CD4-positive, alpha-beta T cell treated with Interleukin-17A for 4 hours (primary cell): Measurements from ENCODE around the gene AARS1.
"Not testable (repeated sequence)": the region's sequence is repeated elsewhere in the genome, so short reads cannot be mapped to it uniquely, and the experiment has no call there.

Source experiments
- DNase-seq: peaks from one replicate; pipeline ENCODE4 v3.0.0-alpha.2; 2020; ENCODE audit warnings: mixed read lengths

Gene AARS1

GRCh38 chr16:70223216-70223615, 66.1 kb downstream of the AARS1 start:
- DNase-seq = not testable (repeated sequence)

DNA sequence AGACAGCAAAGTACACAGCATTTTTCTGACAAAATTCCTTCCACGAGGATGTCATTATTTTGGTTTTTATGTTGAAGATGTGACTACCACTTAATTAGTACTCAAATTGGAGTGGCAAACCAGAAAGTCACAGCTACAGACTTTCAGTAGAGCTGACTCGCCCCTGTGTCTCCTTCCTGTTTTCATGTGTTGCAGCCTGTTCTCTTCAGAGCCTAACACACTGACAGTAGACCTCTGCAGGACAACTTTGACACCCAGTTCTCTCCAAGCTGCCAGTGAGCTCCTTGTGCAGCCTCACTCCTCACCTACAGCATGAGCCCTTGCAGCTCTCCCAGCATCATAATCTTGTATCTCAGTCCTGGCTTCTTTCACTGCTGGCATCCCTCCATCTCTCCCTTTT, 66.7 kb downstream of the AARS1 start:
- not testable (repeated sequence) for DNase-seq

DNA sequence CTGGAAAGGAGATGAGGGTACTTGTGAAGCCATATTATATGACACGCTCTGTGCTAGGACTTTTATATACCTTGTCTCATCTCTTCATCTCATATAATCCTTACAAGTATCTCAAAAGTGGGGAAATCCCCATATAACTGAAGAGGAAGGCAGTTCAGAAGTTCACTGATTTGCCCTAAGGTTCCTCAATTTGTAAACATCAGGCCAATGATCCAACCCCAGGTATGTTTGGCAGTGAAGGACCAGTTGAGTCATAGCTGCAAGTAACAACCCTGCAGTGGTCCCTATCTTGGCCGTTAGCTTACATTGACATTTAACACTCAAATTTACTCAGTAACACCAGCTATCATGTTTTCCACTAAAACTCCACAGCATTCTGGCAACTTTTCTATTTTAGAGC, 70.7 kb downstream of the AARS1 start:
- DNase-seq = not testable (repeated sequence)

GRCh38 chr16:70206382-70206781, 82.9 kb downstream of the AARS1 start:
- not testable (repeated sequence) for DNase-seq

- DNase-seq = not testable (repeated sequence)
These were observed 84.5 kb downstream of the AARS1 start for GRCh38 chr16:70204668-70205405.

- not testable (repeated sequence) for DNase-seq
These were observed 85.3 kb downstream of the AARS1 start for GRCh38 chr16:70204010-70204409.

- DNase-seq = not testable (repeated sequence)
These were observed 85.8 kb downstream of the AARS1 start for GRCh38 chr16:70203508-70203907.
